Measurements from ENCODE around the gene ZEB1.

Gene ZEB1

GRCh38 chr10:31319602-31320549 is 860 bp downstream of the ZEB1 start:
- no peak for TF ChIP-seq CTCF (IDR thresholded peaks at IDR 0.05)

DNA sequence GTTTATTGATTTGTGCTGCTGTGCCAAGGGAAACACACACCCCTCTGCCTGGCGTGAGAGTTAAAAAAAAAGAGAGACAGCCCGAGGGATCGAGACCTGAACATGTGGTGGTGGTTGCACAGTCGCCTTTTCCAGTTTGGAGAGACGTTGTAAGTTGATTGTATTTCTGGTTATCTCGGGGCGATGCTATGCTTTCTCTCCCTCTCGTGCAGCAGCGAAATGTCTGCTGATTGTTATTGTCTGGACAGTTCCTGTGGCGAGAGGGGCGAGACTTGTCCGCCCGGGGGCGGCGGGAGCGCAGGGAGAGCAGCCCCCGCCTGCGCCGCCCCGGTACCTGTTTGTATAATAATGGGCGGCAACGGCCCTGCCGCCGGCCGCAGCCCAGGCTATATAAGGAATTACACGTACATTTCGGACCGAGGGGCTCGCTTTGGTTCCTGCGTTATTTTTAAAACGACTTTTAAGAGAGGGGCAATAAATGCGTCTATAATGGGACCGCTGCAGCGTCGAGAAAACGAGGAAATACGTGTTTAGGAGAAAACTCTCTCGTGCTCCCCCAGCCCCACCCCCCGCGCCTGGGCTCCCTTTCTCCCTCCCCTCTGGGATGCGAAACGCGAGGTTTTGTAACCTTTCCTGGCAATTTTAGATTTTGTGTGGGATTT is 1.7 kb downstream of the ZEB1 start:
- TF ChIP-seq CTCF (IDR thresholded peaks at IDR 0.05): no peak

DNA sequence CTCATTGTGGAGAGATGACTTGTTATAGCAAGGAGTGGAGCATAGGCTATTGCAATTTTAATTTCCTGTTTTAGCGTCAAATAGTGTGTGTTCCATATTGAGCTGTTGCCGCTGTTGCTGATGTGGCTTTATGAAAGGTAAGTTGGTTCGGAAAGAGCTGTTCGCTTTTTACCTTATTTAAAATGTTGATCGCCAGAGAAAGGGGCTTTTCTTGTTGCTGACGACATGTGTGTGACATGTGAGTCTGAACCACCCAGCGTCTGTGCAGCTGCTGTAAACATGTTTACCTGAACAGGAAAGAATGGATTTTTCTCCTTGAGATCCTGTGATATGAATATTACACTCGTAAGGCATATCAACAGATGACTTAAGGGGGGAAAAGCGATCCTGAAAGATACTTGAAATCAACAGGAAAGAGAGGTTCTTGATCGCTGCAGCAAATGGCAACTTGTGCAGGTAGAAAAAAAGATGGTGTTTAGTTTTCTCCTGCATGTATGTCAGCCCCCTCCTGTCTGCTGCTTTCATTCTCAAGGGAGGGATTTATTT is 2.5 kb downstream of the ZEB1 start:
- no peak for TF ChIP-seq CTCF (IDR thresholded peaks at IDR 0.05)

- TF ChIP-seq CTCF (IDR thresholded peaks at IDR 0.05): no peak
These were observed 3.6 kb downstream of the ZEB1 start for GRCh38 chr10:31322647-31323046.

DNA sequence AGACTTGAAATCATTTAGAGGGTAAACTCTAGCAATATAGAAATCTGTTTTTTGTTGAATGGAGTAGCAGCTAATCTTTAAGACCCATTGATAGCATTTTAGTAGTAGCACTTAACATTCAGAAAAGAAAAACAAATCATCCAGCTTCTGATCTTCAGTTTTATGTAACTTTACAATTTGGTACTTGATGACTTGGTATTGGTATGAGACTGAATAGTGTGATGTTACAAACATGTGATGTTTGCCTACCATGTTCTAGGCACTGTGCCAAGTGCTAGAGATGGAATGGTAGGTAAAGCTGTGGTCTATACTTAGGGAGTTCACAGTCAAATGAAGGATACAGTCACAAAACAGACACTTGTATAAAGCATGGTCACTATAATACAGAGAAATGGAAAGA is 21.3 kb downstream of the ZEB1 start:
- no peak for TF ChIP-seq CTCF (IDR thresholded peaks at IDR 0.05)

- no peak for TF ChIP-seq CTCF (IDR thresholded peaks at IDR 0.05)
These were observed 22.5 kb downstream of the ZEB1 start for GRCh38 chr10:31341552-31341951.

DNA sequence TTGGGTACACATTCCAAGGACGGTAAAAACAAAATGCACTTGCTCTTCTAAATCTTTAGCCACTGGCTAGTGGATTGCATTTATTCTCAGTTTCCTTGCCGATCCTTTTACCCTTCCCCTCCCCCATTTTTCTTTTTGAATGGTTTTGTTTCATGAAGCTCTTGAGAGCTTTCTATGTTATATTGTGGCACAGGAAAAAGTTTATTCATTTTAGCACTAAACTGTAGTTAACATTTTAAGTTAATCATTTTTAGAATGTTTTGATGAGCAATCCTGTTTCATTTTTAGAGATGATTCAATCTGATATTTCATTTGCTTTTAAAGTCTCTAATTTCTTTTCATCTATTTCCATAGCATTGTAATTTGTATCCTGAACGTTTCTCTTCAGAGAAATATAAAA is 24.0 kb downstream of the ZEB1 start:
- no peak for TF ChIP-seq CTCF (IDR thresholded peaks at IDR 0.05)

Measured in LNCAP (cell line).